CD4-positive, alpha-beta T cell treated with Interleukin-12 subunit alpha and Interleukin-12 subunit beta, for 1 hour (primary cell): ENCODE data around the gene THBS3.
A peak's percentile ranks its signal among the peaks of the same experiment; 100 is the strongest.
"Not testable (repeated sequence)": the region's sequence is repeated elsewhere in the genome, so short reads cannot be mapped to it uniquely, and the experiment has no call there.

Source experiments
- DNase-seq: peaks from one replicate; pipeline ENCODE4 v3.0.0-alpha.2; 2020

Gene THBS3

GRCh38 chr1:155206891-155207805 lies 549 bp downstream of the THBS3 start:
- DNase-seq: peak; percentile 94

GRCh38 chr1:155205969-155206593 lies 1.6 kb downstream of the THBS3 start:
- no peak for DNase-seq

DNA sequence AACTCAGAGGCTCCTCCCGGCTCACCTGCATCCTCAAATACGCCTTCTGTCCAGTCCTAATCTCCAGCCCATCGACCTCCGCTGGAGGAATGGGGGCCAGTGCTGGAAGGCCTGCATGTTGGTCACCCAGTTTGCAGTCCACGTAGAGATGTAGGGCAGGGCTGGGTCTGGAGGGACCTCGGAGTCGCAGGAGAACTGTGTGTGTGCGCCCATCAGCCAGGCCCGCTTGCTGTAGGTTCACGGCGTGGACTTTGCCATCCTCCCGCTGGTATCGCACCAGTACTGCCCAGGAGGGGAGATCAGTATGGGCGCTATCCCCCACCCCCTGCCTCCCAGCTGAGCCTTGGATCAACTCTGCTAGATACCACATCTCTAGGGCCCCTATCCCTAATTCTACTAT lies 2.7 kb downstream of the THBS3 start:
- DNase-seq: no peak

- DNase-seq: no peak
Observed at GRCh38 chr1:155202731-155203515, 4.8 kb downstream of the THBS3 start.

GRCh38 chr1:155202198-155202597 lies 5.5 kb downstream of the THBS3 start:
- DNase-seq: no peak

- DNase-seq: no peak
Observed at GRCh38 chr1:155200920-155201319, 6.8 kb downstream of the THBS3 start.

DNA sequence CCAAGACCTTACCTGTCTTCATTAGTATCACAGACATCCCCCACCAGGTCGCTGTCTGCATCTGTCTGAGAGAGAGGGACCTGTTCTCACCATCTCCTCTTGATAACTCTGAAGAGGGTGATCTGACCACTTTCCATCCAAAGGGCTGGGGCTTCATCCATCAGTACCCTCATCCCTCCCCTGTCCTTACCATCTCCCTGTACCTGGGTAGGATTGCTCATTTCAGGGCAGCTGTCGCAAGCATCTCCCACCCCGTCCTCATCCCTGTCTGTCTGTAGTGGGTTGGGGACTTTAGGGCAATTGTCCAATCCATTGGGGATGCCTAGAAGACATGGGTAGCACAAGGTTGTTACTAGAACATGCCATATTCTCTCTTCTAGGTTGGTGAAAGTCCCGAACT lies 7.9 kb downstream of the THBS3 start:
- DNase-seq: no peak

GRCh38 chr1:155198547-155198906 lies 9.2 kb downstream of the THBS3 start:
- no peak for DNase-seq

GRCh38 chr1:155197901-155198546 lies 9.7 kb downstream of the THBS3 start:
- DNase-seq: no peak

- DNase-seq: no peak
Observed at GRCh38 chr1:155196893-155197638, 10.6 kb downstream of the THBS3 start.

GRCh38 chr1:155196103-155196892 lies 11.4 kb downstream of the THBS3 start:
- no peak for DNase-seq

- DNase-seq: no peak
Observed at GRCh38 chr1:155195201-155196102, 12.2 kb downstream of the THBS3 start.

GRCh38 chr1:155193991-155194240 lies 13.8 kb downstream of the THBS3 start:
- not testable (repeated sequence) for DNase-seq

GRCh38 chr1:155193275-155193990 lies 14.3 kb downstream of the THBS3 start:
- peak; percentile 80 for DNase-seq

- peak; percentile 72 for DNase-seq
Observed at GRCh38 chr1:155192346-155193274, 15.1 kb downstream of the THBS3 start.

DNA sequence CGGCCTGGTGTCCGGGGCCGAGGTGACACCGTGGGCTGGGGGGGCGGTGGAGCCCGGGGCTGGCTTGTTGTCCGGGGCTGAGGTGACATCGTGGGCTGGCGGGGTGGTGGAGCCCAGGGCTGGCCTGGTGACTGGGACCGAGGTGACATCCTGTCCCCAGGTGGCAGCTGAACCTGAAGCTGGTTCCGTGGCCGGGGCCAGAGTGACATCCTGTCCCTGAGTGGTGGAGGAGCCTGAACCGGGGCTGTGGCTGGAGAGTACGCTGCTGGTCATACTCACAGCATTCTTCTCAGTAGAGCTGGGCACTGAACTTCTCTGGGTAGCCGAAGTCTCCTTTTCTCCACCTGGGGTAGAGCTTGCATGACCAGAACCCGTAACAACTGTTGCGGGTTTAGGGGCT lies 15.8 kb downstream of the THBS3 start:
- DNase-seq: no peak

DNA sequence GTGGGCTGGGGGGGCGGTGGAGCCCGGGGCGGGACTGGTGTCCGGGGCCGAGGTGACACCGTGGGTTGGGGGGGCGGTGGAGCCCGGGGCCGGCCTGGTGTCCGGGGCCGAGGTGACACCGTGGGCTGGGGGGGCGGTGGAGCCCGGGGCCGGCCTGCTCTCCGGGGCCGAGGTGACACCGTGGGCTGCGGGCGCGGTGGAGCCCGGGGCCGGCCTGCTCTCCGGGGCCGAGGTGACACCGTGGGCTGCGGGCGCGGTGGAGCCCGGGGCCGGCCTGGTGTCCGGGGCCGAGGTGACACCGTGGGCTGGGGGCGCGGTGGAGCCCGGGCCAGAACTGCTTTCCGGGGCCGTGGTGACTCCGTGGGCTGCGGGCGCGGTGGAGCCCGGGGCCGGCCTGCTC lies 17.8 kb downstream of the THBS3 start:
- DNase-seq: not testable (repeated sequence)

GRCh38 chr1:155188268-155188667 lies 19.4 kb downstream of the THBS3 start:
- DNase-seq: no peak

DNA sequence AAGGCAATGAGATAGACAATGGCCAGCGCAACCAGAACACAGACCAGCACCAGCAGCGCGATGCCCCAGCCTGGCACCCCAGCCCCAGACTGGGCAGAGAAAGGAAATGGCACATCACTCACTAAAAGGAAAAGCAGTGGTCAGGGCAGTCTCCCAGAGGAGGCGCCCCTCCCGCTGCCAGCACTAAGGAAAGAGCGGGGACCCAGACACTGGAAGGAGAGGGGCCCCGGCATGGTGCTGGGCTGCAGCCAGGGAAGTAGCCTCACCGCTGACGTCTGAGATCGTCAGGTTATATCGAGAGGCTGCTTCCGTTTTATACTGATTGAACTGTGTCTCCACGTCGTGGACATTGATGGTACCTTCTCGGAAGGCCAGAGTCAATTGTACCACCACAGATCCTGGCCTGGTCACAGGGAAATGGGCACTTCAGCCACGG lies 20.2 kb downstream of the THBS3 start:
- no peak for DNase-seq
